HepG2 (cell line): Measurements from ENCODE around the gene NRL.

Source experiments
- CTCF ChIP-seq: sonication (generic); formaldehyde crosslinking; IDR thresholded peaks from 2 replicates; pipeline ENCODE4 v1.5.0; 2020; ENCODE audit warnings: mild to moderate bottlenecking, missing genetic modification reagents, moderate library complexity
- GABPA ChIP-seq, 2 experiments: IDR thresholded peaks; 2 replicates each; pipeline ENCODE4 v1.6.1; 2011 to 2016; ENCODE audit warnings: low read depth in 2 of 2, low read length in 1 of 2, missing biosample characterization in 1 of 2, missing genetic modification characterization in 1 of 2
- MTA3 ChIP-seq: sonication (generic); formaldehyde crosslinking; IDR thresholded peaks from 2 replicates; pipeline ENCODE4 v1.4.0; 2020; ENCODE audit warnings: missing genetic modification reagents
- NR2C2 ChIP-seq: sonication (generic); formaldehyde crosslinking; IDR thresholded peaks from 2 replicates; pipeline ENCODE4 v1.4.0; 2020; ENCODE audit warnings: missing genetic modification reagents, mild to moderate bottlenecking, moderate library complexity, borderline replicate concordance
- YY1 ChIP-seq: IDR thresholded peaks from 2 replicates; pipeline ENCODE4 v1.6.1; 2011; ENCODE audit warnings: low read length, low read depth, moderate library complexity, mild to moderate bottlenecking; ENCODE audit not compliant: insufficient read depth, insufficient replicate concordance
- ZNF383 ChIP-seq: sonication (generic); formaldehyde crosslinking; IDR thresholded peaks from 2 replicates; pipeline ENCODE4 v1.4.0; 2020; ENCODE audit warnings: missing genetic modification reagents, mild to moderate bottlenecking, borderline replicate concordance
- ZNF512B ChIP-seq: sonication (generic); formaldehyde crosslinking; IDR thresholded peaks from 2 replicates; pipeline ENCODE4 v1.5.1; 2020; ENCODE audit warnings: missing genetic modification reagents, mild to moderate bottlenecking, borderline replicate concordance

GRCh38 chr14:24098229-24098926 is 16.4 kb downstream of the NRL start:
- TF ChIP-seq ZNF512B (CRISPR knock-in tag) (peak; percentile 51; the same call in 1 of the 2 replicates), CTCF (CRISPR knock-in tag) (no peak), ZNF383 (CRISPR knock-in tag) (no peak), MTA3 (CRISPR knock-in tag) (no peak), NR2C2 (CRISPR knock-in tag) (no peak), YY1 (no peak), GABPA (IDR thresholded peaks at IDR 0.05; ENCODE audit: low read depth, low read length) (no peak), GABPA (CRISPR knock-in tag; IDR thresholded peaks at IDR 0.05; ENCODE audit: low read depth) (no peak)
